Mucosa of gallbladder (tissue), 1 donor: ENCODE results near the gene VDAC1. TPM values are rescaled to one million over a fixed set of nuclear protein-coding genes. Genes with fewer than 3 reads are reported as not detected.
A peak's percentile ranks its signal among the peaks of the same experiment; 100 is the strongest.

Experiments
- DNase-seq: peaks from one replicate; pipeline ENCODE4 v3.0.0-alpha.2; 2020; ENCODE audit warnings: low spot score
- total RNA-seq: library from RNA; stranded (reverse); gene quantifications from one replicate; pipeline ENCODE4 v1.2.1, GENCODE V29; 2021
- donor health status: DM: no; HTN: no; CAD: no.

VDAC1 gene
- total RNA-seq, 1 donor from 2014 or later, result 222 TPM

DNA sequence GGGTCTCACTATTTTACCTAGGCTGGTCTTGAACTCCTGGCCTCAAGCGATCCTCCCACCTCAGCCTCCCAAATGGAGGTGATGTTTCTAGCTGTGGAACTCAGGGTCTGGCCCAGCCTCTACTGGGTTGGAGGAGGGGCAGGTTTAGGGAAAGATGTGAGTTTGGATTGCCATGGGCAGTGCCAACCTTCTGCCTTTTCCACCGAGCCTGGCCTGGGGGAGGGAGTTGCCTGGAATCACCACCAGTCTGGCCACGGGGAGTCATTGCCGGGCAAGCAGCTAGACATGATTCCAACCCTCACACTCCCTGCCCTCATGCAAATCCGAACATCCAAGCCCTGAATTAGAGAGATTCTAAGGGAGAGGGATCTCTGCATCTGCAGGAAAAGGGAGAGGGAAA lies 21.0 kb upstream of the VDAC1 start:
- DNase-seq, result no peak

DNA sequence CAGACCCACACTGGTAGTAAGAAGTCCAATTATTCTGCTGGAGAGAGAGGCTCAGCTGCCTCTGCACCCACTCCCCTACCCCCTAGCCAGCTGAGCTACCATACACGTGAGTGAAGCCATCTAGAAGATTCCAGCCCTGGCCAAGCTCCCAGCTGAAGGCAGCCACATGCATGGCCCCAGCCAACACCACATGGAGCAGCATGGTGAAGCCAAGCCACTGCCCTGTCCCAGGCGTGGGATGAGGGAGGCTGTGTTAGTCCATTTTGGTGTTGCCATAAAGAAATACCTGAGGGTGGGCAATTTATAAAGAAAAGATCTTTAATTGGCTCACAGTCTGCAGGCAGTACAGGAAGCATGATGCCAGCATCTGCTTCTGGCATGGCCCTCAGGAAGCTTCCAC lies 20.0 kb upstream of the VDAC1 start:
- no peak for DNase-seq

- no peak for DNase-seq
These were observed 17.6 kb upstream of the VDAC1 start for GRCh38 chr5:134022333-134022732.

GRCh38 chr5:134020188-134020587 lies 15.4 kb upstream of the VDAC1 start:
- DNase-seq, result peak; percentile 54

DNA sequence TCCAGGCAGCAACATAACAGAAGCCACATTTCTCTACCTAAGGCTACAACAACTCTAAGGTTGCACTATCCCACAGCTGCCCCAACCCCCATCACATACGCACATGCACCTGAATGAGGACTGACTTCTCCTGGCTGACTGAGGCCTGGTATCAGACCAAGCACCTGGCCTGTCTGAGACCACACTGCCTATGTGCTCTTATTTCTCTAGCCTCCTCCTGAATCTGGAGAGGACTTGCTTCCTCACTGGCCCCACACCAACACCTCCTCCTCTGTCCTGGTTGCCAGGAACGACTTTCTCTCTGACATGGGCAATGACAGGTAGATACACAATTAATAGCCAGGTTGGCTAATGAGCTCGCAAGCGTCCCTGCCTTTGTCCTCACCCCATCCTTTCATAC lies 14.9 kb upstream of the VDAC1 start:
- DNase-seq, result no peak

GRCh38 chr5:134018986-134019316 lies 14.2 kb upstream of the VDAC1 start:
- no peak for DNase-seq

DNA sequence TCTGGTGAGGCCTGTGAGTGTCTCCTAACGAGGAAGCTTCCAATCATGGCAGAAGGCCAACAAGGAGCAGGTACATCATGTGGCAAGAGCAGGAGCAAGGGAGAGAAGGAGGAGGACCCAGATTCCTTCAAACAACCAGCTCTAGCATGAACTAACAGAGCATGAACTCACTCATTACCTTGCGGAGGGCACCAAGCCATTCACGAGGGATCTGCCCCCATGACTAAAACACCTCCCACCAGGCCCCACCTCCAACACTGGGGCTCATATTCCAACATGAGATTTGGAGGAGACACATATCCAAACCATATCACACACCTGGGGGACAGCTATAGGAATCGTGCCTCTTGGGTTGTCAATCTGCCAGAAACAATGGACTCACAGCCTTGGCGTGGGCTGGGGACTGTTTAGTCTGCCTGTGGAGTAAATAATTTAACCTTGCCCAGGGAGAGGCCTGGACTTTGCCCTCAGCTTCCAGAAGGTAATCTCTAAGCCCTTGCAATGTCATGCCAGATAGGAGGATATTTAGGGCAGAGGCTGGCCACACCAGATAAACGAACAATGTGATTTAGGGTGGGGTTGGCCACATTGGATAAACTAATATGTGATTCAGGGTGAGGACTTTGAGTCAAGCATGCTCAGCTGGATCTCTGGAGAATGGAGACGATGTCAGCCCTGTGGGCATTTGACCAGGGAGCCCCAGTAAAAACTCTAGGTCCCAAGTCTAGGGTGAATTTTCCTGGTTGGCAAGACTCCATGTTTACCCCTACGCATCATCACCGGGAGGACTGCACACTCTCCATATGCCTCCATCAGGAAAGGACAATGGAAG lies 13.6 kb upstream of the VDAC1 start:
- DNase-seq, result peak; percentile 92

- DNase-seq, result no peak
These were observed 3.5 kb upstream of the VDAC1 start for GRCh38 chr5:134008266-134008749.

DNA sequence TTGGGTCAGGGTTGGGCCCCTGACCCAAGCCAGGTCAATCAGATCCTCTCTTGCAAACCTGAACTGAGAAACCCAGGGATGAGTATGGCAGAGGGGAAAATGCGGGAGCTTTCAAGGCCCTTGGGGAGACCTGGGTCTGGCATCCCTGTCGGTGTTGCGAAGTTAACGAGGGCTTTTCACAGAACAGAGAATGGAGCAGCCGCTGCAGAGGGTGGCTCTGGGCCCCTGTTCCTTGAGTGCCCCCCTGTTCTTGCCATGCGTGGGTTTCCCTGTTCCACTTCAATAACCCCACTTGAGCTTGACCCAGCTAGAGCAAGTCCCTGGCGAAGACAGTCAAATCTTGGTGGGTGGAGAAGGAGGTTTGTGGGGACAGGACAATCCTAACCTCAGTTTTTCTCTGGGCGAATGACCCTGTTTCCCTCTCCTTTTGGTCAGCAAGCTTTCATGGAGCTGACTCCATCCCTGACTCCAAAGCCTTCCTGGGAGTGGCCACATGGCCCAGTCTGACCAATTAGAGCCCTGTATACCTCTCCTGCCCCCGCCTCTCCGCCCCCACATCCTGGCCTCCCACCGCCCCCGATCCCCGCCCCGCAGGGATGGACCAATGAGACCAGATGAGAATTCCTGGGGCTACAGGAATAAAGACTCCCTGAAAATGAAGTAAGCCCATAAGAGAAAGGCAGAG lies 2.9 kb upstream of the VDAC1 start:
- DNase-seq, result no peak

DNA sequence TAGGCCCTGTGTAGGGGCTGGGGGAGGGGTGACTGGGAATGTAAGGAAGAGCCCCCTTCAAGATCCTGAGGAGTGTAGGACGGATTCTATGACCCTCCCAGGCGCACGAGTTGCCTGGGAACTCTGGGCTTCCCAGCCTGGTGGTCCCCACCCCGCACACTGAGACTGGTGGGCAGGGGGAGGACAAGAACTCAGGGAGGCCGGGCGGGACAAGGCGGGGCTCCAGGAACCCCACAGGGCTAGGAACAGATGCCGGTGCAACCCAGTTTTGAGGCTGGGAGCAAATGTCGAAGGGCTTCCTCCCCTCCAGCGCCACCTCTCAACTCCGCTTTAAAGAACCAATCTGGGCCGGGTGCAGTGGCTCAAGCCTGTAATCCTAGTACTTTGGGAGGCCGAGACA lies 1.3 kb upstream of the VDAC1 start:
- no peak for DNase-seq

DNA sequence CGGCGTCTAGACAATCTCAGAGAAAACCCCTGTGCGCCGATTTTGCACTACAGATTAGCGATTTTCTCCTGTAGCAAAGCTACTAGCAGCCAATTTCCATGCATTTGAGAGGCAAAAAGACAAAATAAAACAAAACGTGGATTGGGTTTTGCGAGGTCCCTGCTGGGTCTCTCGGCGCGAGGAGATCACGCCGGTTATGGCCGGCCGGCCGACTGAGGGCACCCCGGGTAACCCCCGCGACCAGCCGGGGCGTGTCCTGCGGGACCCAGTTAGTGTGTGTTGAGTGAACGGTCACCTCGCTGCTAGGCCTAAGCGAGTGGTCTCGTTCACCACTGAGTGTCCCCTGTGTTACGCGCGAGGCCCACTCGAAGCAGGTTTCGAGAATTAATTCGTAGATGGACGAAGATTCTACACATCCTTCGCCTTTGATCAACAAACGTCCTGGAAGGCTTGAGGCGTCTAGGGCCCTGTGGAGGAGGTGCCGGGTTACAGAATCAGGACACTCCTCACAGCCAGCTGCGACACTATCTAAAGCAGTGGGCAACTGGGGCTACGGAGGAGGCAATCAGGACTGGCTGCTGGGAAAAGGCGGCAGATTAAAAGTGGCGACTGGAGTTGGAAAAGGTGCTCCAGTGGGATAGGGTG lies 764 bp upstream of the VDAC1 start:
- no peak for DNase-seq

- DNase-seq, result peak; percentile 54
These were observed 754 bp downstream of the VDAC1 start for GRCh38 chr5:134003817-134004625.

DNA sequence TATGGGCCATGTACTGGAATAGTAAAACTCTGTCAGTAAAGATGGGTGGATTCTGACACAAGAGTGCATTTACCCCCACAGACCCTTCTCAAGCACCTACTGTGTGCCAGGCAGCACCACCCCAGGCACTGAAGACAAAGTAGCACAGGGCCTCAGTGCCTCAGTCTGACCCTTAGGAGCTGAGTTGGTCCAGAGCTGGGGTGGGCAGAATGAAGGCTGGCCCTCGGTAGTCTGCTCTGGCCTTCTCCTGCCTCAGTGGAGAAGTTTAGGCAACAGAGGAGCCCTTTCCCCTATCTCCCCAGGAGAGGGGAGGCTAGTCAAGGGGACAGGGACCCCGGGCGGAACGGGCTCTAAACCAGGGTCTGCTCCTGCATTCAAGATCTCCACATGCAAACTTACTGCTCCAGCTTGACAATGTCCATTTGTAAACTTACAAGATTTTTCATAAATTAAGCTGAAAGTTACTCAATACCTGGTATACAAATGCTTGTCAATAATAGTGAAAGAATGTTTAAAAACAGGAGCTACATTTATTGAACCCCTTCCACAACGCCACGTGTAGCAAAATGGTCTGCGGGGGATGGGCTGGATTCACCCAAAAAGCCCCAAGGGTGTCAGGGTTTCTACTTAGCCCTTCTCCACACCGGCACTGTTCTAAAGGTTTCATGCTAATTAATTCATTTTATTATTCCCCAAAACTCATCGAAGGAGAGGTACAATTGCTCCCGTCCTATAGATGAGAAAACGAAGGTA lies 1.5 kb downstream of the VDAC1 start:
- no peak for DNase-seq

DNA sequence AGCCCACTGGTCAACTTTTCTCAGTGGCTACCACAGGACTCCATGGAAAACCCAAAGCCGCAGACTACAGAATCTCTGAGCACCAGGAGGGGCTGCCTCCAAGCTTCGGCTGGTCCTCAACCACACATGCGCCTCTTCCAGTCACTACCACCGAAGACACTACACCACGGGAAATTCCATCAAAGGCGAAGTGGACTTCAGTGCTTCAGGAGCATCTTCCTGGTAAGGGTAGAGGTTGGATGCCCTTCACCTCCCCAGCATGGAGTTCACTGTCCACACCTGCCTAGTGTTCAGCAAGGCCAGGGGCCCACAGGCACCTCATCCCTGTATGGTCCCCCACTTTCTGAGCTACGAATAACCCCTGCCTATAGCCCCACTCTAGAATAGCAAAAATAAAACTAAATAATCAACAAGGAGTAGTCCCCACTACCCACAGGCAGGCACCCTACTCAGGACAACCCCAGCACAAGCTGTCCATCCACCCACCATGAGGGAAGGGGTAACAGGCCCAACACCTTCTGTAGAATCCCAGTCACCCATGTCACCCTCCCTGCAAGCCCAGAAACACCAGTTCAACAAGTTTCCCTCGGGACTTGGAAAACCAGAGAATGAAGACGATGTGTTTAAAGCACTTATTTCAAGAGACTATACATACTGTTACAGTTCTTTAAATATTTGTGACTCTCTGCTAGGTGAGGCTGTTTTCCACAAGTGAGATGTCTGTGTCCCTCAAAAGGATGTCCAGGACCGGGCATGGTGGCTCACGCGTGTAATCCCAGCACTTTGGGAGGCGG lies 2.6 kb downstream of the VDAC1 start:
- no peak for DNase-seq

- DNase-seq, result no peak
These were observed 3.9 kb downstream of the VDAC1 start for GRCh38 chr5:134000696-134001453.

- DNase-seq, result peak; percentile 34
These were observed 4.7 kb downstream of the VDAC1 start for GRCh38 chr5:134000091-134000511.

- DNase-seq, result no peak
These were observed 6.0 kb downstream of the VDAC1 start for GRCh38 chr5:133998807-133999206.

DNA sequence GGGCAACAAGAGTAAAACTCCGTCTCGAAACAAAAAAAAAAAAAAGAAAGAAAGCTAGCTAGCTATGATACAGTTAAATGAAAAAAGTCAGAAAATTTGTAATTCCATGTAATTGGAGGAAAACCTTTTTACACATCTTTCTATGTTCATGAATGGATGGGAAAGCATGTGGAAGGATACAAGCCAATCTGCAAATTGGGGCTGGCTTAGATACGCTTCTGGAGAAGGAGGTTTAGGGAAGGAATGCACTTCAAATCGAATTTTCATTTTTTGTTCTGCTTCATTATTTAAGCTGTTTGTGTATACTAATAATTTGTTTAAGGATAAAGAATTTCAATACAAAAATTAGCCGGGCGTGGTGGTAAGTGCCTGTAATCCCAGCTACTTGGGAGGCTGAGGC lies 6.7 kb downstream of the VDAC1 start:
- no peak for DNase-seq

DNA sequence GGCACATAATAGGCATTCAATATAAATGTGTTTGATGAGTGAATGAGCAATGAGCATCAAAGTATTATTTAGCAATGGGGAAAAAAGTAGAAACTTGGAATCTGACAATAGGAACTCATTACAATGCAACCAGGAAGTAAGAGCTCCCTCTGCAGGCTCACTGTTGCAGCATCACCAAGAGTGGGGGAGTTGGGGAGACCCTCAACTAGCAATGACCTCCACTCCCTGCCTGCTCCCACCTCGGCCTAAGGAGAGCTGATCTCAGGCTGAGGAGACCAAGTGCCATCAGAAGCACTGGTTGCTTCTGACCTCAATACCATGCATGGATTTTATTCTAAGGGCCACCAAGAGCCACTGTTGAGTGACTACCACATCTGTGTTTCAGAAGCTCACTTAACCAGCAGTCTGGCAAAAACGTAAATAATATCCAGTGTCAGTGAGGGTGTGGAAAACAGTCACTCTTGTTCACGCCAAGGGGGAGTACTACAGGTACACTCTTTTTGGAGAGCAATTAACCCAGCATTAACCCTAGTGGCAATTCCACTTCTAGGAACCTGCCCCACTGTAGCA lies 8.0 kb downstream of the VDAC1 start:
- no peak for DNase-seq
